GM23338 (cell line): ENCODE measurements around the gene RPS15.
A peak's percentile ranks its signal among the peaks of the same experiment; 100 is the strongest.

Experiments used
- CTCF ChIP-seq, 2 experiments: fragments of 200-600 bp in 1 of 2; sonication (generic) in 1 of 2; conservative IDR thresholded peaks; 2 replicates each; pipeline versions ENCODE4 v1.5.1 to v1.6.1; 2016 to 2017; ENCODE audit warnings: antibody characterized with exemption in 2 of 2, low read depth in 2 of 2, mild to moderate bottlenecking in 2 of 2, moderate library complexity in 1 of 2
- ETS1 ChIP-seq: IDR thresholded peaks from 2 replicates; pipeline ENCODE4 v1.6.1; 2016; ENCODE audit warnings: antibody characterized with exemption
- EZH2 ChIP-seq: fragments of 200-600 bp; sonication (generic); IDR thresholded peaks from one replicate; pipeline ENCODE4 v1.8.0; 2017; ENCODE audit warnings: antibody characterized with exemption, mild to moderate bottlenecking, low read depth; ENCODE audit not compliant: unreplicated experiment
- EZH2phosphoT487 ChIP-seq: fragments of 200-600 bp; sonication (generic); IDR thresholded peaks from one replicate; pipeline ENCODE4 v1.8.1; 2018; ENCODE audit warnings: antibody characterized with exemption; ENCODE audit not compliant: unreplicated experiment
- POLR2AphosphoS5 ChIP-seq: IDR thresholded peaks from 2 replicates; pipeline ENCODE4 v1.6.1; 2016; ENCODE audit warnings: antibody characterized with exemption, low read depth
- REST ChIP-seq: IDR thresholded peaks from one replicate; pipeline ENCODE4 v1.6.1; 2018; ENCODE audit warnings: antibody characterized with exemption; ENCODE audit not compliant: unreplicated experiment
- STAT1 ChIP-seq: IDR thresholded peaks from one replicate; pipeline ENCODE4 v1.6.1; 2016; ENCODE audit warnings: antibody characterized with exemption; ENCODE audit not compliant: unreplicated experiment
- ZNF114 ChIP-seq: fragments of 250-450 bp; sonication (Bioruptor Pico); IDR thresholded peaks from 2 replicates; pipeline ENCODE4 v1.5.0; 2020; ENCODE audit warnings: mild to moderate bottlenecking, moderate library complexity
- ZNF331 ChIP-seq: fragments of 250-450 bp; sonication (Bioruptor Pico); IDR thresholded peaks from 2 replicates; pipeline ENCODE4 v1.5.0; 2020; ENCODE audit warnings: low read depth, mild to moderate bottlenecking, moderate library complexity

GRCh38 chr19:1467490-1468273, 29.5 kb downstream of the RPS15 start:
- TF ChIP-seq EZH2: peak; percentile 72
- peak in 1 of 2 experiments; percentile 30; a peak in 2 of 4 replicates for TF ChIP-seq CTCF (conservative IDR thresholded peaks at IDR 0.05; ENCODE audit: low read depth in 2 of 2)
- no peak for TF ChIP-seq REST
- no peak; the same call in 1 of the 2 replicates for TF ChIP-seq POLR2AphosphoS5
- no peak for TF ChIP-seq EZH2phosphoT487
- no peak for TF ChIP-seq ETS1
- no peak for TF ChIP-seq ZNF331 (CRISPR knock-in tag)
- no peak for TF ChIP-seq STAT1
- TF ChIP-seq ZNF114 (CRISPR knock-in tag): no peak
